Stimulated activated CD4-positive, alpha-beta T cell treated with anti-CD3 and anti-CD28 coated beads, Interleukin-4, amount 100 ng/mL, for 48 hours (primary cell): ENCODE measurements around the gene SSR4.

Experiments used
- DNase-seq, 2 donors: peaks; one replicate each; pipeline ENCODE4 v3.0.0-alpha.2; 2020; ENCODE audit warnings: low read depth in 2 of 2

Gene SSR4

DNA sequence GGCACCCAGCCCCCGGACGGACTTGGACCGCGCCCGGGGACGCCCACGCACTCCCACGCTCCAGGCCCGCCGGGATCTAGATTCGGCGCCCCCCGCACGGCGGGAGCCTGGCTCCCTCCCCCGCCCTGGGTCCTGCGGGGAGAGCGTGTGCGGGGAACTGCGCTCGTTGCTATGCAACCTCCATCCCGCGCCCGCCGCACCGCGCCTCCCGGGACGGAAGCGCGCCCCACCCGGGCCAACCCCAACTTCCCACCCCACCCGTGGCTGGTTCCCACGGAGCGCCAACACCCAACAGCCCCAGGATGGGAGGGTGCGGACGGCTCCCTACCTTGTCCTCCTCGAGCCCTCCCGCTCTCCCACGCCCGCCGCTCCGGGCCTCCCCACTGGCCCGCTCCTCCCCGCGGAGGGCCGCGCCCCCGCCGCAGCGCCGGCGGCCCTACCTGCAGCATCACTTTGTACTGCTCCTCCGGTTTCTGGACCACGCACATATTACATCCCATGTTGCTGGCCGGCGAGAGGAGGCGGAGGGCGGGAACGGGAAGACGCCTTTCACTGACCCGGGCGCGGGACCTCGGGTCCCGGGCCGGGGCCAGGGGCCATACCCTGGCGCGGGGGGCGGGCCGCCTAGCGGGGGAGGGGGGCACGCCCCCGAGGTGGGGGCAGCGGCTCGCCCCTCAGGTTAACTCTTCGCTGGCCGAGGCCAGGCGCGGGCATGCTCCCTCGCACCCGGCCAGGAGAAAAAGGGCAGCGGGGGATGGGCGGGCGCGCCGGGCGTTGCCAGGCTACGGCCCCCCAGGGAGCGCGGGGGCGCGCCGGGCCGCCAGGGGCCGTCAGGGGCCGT is 35.6 kb downstream of the SSR4 start, which contains the start of gene PDZD4:
PDZD4 (minus strand) TSS at position 746 of the 841 bp plus-strand sequence; CDS start at position 500, 246 bp downstream.
- no peak for DNase-seq

DNA sequence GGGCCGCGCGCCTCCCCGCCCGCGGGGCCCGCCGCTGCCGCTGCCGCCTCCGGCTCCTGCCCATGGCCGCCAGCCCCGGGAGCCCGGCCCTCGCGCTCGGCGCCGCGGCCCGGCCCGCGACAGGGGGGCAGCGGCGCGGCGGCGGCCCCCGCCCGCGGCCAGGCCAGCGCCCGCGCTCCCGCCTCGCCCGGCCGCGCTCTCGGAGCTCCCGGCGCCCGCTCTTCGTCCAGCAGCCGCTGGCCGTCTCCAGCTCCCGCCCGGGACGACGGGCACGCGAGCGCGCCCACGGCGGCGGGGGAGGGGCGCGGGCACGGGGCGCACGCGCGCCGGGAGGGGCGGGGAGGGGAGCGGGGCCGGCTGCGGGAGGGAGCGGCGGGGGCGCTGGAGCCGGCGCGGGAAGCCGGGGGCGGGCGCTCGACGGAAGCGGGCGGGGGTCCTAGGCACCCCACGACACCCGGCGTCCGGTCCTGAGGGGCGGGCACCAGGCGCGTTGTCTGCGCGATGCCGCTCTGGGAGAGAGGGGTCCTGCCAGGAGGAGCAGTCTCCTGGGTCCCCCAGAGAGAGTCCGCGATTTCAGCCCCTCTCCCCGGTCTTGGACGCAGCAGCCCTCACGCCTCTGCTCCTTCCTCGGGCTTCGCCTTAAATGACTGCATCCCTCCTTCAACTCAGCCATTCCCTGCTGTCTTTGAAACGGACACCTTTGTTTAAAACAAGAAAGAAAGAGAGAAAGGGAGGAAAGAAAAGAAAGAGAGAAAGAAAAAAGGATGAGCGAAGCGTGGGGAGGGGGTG is 36.4 kb downstream of the SSR4 start:
- DNase-seq = no peak

DNA sequence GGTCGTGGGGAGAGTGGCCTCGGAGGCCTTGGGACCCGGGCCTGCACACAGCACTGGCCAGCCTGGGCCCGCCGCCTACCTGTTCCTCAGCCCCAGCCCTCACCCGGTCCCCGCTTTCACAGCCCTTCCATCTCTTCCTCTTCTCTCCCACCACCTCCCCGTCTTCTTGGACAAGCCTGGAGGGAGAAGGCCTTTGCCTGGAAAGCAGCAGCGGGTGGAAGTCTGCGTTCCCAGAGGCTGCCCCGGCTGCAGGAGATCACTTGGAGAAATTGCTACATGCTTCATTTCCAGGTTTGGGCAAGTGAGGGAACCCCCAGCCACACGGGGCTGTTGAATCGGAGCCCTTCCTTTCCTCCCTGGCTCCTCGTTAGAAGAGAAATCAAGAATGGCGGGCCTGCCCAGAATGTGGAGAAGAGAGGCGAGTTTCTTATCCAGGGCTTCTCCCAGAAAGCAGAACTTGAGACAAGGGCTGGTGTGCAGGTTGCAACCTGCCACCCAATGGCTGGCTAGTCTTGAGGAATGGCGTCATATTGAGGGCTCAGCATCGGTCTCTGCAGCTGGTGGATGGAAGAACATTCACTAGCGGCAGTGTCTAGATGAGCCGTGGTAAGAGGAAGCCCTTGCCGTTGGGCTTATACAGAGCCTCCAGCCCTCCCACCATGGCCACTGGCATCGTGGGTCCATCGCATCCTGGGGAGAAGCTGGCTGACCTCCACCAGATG is 37.1 kb downstream of the SSR4 start:
- DNase-seq = no peak

DNA sequence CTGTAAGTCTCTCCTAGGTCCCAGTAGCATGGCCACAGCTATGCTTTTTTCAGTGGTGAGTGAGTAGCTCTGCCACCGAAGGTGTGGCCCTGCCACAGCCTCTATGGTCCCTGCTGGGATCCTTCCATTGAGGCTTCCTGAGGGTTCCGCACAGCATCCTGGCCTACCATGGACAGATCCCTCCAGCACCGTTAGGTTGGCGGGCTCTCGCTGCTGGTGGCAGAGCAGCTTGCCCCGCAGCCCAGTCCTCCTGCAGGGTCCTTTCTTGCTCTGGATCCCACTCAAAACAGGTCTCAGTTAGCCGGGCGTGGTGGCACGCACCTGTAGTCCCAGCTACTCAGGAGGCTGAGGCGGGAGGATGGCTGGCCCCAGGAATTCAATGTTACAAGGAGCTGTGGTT is 38.3 kb downstream of the SSR4 start:
- no peak for DNase-seq

DNA sequence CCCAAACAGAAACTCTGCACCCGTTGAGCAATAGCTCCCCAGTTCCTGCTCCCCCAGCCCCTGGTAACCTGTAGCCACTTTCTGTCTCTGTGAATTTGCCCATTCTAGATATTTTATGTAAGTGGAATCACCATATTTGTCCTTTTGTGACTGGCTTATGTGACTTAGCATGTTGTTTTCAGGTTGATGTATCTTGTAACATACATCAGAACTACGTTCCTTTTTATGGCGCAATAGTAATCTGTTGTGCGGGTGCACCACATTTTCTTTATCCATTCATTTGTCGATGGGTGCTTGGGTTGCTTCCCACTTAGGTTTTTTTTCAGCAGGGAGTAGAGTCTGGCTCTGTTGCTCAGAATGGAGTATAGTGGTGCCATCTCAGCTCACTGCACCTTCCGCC is 42.5 kb downstream of the SSR4 start:
- no peak for DNase-seq

DNA sequence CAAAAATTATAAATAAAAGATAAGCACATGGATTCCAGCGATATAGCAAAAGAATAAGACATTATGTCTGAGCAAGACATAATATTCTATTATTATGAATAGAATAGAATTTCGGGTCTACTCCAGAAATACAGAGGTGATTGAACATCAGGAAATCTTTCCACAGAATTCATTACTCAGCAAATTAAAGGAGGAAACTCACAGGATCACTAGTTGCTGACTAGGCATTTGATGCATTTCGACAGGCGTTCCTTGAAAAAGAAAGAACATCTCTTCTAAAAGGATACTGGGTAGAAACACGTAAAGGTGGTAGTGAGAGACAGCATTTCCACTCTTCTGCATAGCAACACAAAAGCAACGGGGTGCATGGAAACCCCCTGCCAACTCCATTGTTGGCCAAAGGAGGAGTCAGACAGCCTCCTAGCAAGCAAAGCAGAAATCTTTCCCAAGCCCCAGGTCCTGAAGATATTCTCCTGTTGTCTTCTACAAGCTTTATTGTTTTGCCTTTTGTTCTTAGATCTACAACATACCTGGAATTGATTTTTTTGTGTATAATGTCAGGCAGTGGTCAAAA is 50.1 kb downstream of the SSR4 start:
- DNase-seq = no peak

DNA sequence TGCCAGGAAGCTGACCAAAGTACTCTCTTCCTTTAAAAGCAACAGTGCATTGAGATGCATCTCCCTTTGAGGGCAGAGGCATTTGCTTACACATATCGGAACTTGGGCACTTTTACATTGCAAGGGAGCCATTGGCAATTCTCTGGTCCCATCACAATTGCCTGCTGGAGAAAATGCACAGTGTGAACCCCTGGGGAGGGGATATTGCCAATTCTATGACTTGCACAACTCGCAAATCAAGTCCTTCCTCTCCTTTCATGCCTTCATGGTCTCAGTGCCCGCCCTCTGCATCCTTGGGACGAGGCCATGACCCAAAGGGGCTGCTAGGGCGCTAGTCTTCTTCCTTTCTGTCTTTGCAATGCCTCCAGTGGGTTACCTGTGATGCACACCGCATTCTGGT is 50.7 kb downstream of the SSR4 start:
- DNase-seq = no peak

DNA sequence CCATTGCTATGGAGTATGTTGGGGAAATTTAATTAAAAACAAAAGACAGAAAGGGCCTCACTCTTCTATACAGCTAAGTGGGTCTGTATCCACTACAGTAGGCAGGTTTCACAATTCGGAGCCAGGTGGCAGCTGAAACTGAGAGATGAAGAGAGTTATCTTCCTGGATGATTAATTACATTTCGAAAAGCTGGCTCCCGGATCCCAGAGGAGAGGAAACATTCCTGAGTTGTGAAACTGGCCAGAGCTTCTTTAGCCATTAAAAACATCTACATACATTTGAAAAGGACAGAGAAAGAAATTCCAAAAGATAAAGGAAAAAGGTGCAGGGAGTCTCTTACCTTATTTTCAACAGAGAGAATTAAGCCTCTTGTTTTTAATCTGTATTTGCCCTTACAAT is 51.4 kb downstream of the SSR4 start:
- no peak for DNase-seq
